Measurements from ENCODE around the gene USP35.

GRCh38 chr11:78203184-78203583 lies 14.5 kb downstream of the USP35 start:
- TF ChIP-seq, protein P1, sequence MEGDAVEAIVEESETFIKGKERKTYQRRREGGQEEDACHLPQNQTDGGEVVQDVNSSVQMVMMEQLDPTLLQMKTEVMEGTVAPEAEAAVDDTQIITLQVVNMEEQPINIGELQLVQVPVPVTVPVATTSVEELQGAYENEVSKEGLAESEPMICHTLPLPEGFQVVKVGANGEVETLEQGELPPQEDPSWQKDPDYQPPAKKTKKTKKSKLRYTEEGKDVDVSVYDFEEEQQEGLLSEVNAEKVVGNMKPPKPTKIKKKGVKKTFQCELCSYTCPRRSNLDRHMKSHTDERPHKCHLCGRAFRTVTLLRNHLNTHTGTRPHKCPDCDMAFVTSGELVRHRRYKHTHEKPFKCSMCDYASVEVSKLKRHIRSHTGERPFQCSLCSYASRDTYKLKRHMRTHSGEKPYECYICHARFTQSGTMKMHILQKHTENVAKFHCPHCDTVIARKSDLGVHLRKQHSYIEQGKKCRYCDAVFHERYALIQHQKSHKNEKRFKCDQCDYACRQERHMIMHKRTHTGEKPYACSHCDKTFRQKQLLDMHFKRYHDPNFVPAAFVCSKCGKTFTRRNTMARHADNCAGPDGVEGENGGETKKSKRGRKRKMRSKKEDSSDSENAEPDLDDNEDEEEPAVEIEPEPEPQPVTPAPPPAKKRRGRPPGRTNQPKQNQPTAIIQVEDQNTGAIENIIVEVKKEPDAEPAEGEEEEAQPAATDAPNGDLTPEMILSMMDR (IDR thresholded peaks at IDR 0.05): no peak
- TF ChIP-seq POLR2AphosphoS5 (IDR thresholded peaks at IDR 0.05): no peak
- no peak for TF ChIP-seq POLR2A (IDR thresholded peaks at IDR 0.05)
- no peak for TF ChIP-seq EP300 (IDR thresholded peaks at IDR 0.05)

All from upper lobe of left lung (tissue), 4 donors.